Measurements from ENCODE around the gene DNAH3.

Gene DNAH3

GRCh38 chr16:21192991-21193390 is 42.3 kb upstream of the DNAH3 start:
- no peak for DNase-seq (ENCODE audit: low spot score)
- Histone ChIP-seq H3K27ac (no peak overlapping the region), H3K4me3 (no peak overlapping the region)
- no peak for TF ChIP-seq CTCF (IDR thresholded peaks at IDR 0.05)

- no peak overlapping the region for H3K27ac ChIP-seq
- DNase-seq (ENCODE audit: low spot score) = no peak
- TF ChIP-seq CTCF (IDR thresholded peaks at IDR 0.05) = no peak
- H3K4me3 ChIP-seq = no peak overlapping the region
Measured at GRCh38 chr16:21190599-21190998, 40.0 kb upstream of the DNAH3 start.

- no peak overlapping the region for H3K4me3 ChIP-seq
- no peak for DNase-seq (ENCODE audit: low spot score)
- H3K27ac ChIP-seq = no peak overlapping the region
- TF ChIP-seq CTCF (IDR thresholded peaks at IDR 0.05) = no peak
Measured at GRCh38 chr16:21190013-21190412, 39.4 kb upstream of the DNAH3 start.

DNA sequence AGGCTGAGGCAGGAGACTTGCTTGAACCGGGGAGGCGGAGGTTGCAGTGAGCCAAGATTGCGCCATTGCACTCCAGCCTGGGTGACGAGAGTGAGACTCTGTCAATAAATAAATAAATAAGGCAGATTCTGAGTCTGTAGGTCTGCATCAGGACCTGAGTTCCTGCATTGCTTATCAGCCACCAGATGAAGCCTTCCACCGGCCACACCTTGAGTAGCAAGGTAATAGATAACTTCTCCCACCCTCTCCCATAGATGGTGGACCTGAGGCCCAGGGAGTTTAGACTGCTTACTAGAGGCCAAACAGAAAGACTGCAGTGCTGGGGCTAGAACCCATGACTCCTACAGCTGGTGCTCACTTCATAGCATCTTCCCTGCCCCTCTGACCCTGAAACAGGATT is 38.7 kb upstream of the DNAH3 start:
- Histone ChIP-seq H3K4me3 (no peak overlapping the region), H3K27ac (no peak overlapping the region)
- TF ChIP-seq CTCF (IDR thresholded peaks at IDR 0.05) = no peak
- DNase-seq (ENCODE audit: low spot score) = no peak

DNA sequence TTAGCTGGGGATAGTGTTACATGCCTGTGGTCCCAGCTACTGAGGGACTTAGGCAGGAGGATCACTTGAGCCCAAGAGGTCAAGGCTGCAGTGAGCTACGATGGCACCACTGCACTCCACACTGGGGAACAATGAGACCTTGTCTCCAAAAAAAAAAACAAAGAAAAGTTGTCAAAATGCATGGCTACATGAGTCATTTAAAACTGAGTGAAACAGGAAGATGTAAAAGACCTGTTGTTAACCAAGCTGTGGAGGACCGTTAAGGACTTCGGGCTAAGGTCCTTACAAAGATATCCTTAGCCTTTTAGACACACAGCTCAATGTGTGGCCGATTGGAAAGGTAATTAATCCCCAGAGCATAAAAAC is 35.7 kb upstream of the DNAH3 start:
- H3K4me3 ChIP-seq = no peak overlapping the region
- DNase-seq (ENCODE audit: low spot score) = no peak
- no peak for TF ChIP-seq CTCF (IDR thresholded peaks at IDR 0.05)
- H3K27ac ChIP-seq = no peak overlapping the region

- H3K4me3 ChIP-seq = no peak overlapping the region
- H3K27ac ChIP-seq = no peak overlapping the region
- no peak for DNase-seq (ENCODE audit: low spot score)
- TF ChIP-seq CTCF (IDR thresholded peaks at IDR 0.05) = no peak
Measured at GRCh38 chr16:21185659-21186325, 35.1 kb upstream of the DNAH3 start.

DNA sequence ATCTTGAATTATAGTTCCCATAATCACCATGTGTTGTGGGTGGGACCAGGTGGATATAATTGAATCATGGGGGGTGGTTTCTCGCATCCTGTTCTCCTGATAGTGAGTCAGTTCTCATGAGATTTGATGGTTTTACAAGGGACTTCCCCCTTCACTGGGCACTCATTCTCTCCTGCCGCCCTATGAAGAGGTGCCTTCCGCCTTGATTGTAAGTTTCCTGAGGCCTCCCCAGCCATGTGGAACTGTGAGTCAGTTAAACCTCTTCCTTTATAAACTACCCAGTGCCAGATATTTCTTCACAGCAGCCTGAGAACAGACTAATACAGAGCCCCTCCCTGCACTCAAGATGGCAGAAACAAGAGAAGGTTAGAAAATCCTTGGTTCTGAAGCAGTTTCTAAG is 34.2 kb upstream of the DNAH3 start:
- Histone ChIP-seq H3K27ac (no peak overlapping the region), H3K4me3 (no peak overlapping the region)
- TF ChIP-seq CTCF (IDR thresholded peaks at IDR 0.05) = no peak
- DNase-seq (ENCODE audit: low spot score) = no peak

All from coronary artery (tissue), 2 donors.